ENCODE results near the gene CCT4.
"Not testable (repeated sequence)": the region's sequence is repeated elsewhere in the genome, so short reads cannot be mapped to it uniquely, and the experiment has no call there.

Gene CCT4

GRCh38 chr2:61878761-61879160 lies 9.7 kb downstream of the CCT4 start:
- DNase-seq, result no peak

- no peak for DNase-seq
These were observed 10.7 kb downstream of the CCT4 start for GRCh38 chr2:61877571-61878245.

- DNase-seq, result no peak
These were observed 12.1 kb downstream of the CCT4 start for GRCh38 chr2:61876400-61876799.

- DNase-seq, result not testable (repeated sequence)
These were observed 21.9 kb downstream of the CCT4 start for GRCh38 chr2:61866482-61867089.

- no peak for DNase-seq
These were observed 26.4 kb downstream of the CCT4 start for GRCh38 chr2:61862085-61862484.

- no peak for DNase-seq
These were observed 31.2 kb downstream of the CCT4 start for GRCh38 chr2:61857224-61857623.

- DNase-seq, result no peak
These were observed 33.2 kb downstream of the CCT4 start for GRCh38 chr2:61855318-61855613.

- DNase-seq, result peak; percentile 94
These were observed 33.7 kb downstream of the CCT4 start for GRCh38 chr2:61854564-61855317.

- DNase-seq, result peak; percentile 93
These were observed 34.5 kb downstream of the CCT4 start, which contains the start of gene FAM161A for GRCh38 chr2:61853847-61854563. Gene FAM161A (minus strand): TSS chr2:61854060. CDS start chr2:61854041, 19 bp downstream.

- no peak for DNase-seq
These were observed 35.2 kb downstream of the CCT4 start for GRCh38 chr2:61853086-61853846.

GRCh38 chr2:61851270-61851669 lies 37.2 kb downstream of the CCT4 start:
- DNase-seq, result not testable (repeated sequence)

- no peak for DNase-seq
These were observed 43.1 kb downstream of the CCT4 start for GRCh38 chr2:61845320-61845719.

GRCh38 chr2:61841286-61841685 lies 47.2 kb downstream of the CCT4 start:
- no peak for DNase-seq

GRCh38 chr2:61834893-61835292 lies 53.6 kb downstream of the CCT4 start:
- DNase-seq, result no peak

GRCh38 chr2:61833971-61834370 lies 54.5 kb downstream of the CCT4 start:
- DNase-seq, result no peak

GRCh38 chr2:61832183-61832841 lies 56.1 kb downstream of the CCT4 start:
- no peak for DNase-seq

GRCh38 chr2:61822255-61822654 lies 66.2 kb downstream of the CCT4 start:
- no peak for DNase-seq

All from femur (tissue), 1 donor.